Activated CD4-positive, alpha-beta T cell treated with anti-CD3 and anti-CD28 coated beads for 1 hour (primary cell): ENCODE results near the gene MRPL55.
"Not testable (repeated sequence)": the region's sequence is repeated elsewhere in the genome, so short reads cannot be mapped to it uniquely, and the experiment has no call there.

Source experiments
- DNase-seq: peaks from one replicate; pipeline ENCODE4 v3.0.0-alpha.2; 2020

MRPL55 gene

DNA sequence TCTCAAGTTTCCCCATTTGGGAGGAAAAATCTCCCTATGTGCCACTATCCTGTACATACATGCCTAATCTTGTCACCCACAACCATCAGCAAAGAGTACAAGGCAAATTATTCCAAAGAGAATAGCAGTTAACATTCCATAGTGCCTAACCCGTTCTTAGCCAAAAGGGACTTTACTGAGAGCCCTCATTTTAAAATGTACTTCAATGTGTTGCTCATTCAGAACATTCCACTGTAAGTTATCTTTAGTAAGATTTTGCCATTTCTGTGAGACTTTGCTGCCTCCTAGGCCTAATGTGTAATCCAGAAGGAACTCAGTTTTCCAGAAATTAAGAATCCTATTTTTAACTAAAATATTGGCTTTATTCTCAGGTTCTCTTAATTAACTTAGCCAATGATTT, 11.3 kb upstream of the MRPL55 start:
- no peak for DNase-seq

DNA sequence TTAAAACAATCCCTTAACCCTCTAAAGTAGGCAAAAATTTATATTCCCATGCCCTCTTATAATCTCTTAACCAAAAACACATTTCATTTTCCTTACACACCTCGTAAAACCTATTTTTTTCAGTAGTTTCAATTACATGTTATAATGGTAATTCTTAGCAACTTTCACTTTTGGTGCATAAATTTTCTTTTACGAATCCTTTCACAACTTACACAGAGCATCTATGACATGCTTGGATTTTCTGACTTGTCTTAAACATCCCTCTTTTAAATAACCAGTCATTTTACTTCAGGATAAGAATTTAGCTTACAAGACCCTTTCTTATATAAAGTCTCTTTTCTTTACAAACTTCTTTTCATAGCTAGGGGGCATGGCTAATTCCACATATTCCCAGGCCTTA, 8.9 kb upstream of the MRPL55 start:
- no peak for DNase-seq

DNA sequence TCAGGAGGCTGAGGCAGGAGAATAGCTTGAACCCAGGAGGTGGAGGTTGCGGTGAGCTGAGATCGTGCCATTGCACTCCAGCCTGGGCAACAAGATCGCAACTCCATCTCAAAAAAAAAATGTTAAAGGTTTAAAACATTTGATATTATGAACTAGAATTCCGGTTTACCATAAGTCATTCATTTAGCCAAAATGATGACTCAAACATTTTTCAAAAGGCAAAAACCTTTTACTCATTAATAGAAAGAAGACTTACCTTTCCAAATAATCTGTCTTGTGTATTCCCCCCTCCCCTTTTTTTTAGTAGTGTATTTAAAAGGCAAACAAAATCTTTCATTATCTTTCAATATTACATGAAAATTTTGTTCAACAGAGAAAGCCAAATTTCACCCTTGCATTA, 8.2 kb upstream of the MRPL55 start:
- no peak for DNase-seq

DNA sequence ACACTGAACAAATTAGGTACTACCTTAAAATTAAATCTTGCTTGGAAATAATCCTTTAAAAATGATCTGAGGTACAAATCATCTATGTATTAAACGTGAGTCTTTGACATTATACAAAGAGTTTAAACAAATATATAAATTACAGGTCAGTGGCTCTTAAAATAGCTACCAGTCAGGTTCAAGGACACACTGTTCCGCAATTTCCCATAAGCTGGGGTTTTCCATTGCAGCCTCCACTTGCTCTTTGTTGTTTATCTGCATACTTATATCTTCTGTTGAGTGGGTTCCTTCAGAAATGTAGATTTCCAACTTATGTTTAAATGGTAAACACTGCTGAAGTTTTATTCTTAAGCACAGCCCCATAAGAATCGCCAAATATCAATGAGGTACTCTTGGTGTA, 5.7 kb upstream of the MRPL55 start:
- no peak for DNase-seq

DNA sequence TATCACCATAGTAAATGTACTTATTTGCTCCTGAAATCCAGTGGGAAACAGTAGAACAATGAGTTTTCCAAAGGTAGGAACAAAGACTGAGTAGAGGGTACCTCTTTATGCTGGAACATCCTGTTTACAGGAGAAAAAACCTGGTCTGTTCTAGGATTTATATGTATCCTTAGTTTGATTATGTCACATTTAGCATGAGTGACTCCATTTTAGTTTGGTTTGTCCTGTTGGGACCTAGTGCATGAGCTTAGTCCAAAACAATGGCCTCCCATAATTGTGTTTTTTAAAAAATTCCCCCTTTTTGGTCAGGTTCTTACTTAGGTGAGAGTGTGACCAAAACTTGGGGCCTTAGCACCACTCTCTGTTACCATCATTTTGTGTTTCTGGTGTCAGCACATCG, 3.5 kb upstream of the MRPL55 start:
- no peak for DNase-seq

DNA sequence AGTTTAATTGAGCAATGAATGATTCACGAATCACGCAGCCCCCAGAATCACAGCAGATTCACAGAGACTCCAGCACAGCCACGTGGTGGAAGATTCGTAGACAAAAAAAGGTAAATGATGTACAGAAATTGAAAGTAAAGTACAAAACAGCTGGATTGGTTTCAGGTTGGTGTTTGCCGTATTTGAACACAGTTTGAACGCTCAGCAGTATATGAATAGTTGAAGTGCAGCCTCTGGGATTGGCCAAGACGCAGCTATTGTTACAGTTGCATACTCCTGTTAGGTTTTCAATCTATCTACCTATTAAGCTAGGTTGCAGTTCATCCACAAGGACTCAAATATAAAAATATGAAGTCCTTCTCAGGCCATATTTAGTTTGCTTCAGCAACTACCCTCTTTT, 3.1 kb upstream of the MRPL55 start:
- no peak for DNase-seq

DNA sequence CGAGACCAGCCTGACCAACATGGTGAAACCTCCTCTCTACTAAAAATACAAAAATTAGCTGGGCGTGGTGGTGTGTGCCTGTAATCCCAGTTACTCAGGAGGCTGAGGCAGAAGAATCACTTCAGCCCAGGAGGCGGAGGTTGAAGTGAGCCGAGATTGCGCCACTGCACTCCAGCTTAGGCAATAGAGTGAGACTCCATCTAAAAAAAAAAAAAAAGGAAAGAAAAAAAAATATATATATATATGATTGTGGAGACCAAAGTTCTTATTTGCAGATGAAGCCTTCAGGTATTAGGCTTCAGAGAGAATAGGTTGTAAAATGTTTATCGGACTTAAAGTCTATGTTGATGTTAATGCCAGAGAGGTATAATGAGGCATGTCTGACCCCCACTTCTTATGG, 2.2 kb upstream of the MRPL55 start:
- not testable (repeated sequence) for DNase-seq

DNA sequence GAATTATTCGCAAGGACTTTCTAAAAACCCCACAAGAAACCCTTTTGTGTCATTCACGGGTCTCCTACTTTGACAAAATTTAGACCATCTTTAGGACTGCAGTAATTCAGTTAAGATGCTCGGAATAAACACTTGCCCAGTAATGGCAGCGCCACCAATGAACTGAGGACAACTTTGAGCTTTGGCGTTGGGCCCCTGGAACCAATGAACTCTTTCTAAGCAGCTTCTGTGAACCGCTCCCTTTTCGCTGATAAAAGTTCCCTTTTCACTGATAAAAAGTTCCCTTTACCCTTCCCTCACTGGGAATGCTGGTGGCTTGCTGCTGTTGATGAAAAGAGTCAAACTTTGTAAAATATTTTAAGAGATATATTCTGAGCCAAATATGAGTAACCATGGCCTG, 1.5 kb upstream of the MRPL55 start:
- DNase-seq, result no peak

DNA sequence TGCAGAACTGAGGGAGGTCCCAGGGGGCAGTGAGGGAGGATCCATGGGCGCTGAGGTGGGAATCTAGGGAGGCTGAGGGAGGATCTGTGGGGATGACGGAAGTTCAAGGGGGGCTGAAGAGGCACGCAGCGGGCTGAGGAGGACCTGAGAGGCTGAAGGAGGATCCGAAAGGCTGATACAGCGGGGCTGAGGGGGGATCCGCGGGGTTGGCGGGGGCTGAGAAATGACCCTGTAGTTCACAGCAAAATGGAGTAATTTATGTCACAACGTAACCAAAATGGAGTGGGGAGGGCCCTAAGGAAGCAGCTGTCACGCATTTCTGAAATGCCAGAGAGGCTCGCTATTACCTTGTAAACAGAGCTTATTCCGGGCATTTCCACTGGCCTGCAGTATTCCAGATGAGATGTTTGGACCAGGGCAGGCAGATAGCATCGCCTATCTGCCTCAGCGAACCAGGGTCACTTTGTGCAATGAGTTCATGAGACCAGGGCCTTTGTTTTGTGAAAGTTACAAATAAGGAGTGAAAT, 926 bp upstream of the MRPL55 start:
- no peak for DNase-seq

DNA sequence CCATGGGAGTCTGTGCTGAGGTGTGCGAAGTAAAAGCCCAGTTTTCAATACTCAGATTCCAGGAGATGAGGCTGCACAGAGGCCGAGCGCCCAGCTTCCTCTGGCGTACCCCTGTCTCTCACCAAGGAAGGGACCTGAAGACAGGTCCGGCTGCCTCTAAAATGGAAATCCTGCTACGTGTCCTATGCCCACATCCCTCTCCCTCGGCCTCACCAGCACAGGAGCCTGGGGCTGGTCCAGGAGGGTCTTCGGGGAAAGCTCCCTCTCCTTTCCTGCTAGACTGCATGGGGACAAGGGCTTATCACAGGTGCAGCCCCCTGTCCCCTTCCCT, 392 bp downstream of the MRPL55 start:
- no peak for DNase-seq

DNA sequence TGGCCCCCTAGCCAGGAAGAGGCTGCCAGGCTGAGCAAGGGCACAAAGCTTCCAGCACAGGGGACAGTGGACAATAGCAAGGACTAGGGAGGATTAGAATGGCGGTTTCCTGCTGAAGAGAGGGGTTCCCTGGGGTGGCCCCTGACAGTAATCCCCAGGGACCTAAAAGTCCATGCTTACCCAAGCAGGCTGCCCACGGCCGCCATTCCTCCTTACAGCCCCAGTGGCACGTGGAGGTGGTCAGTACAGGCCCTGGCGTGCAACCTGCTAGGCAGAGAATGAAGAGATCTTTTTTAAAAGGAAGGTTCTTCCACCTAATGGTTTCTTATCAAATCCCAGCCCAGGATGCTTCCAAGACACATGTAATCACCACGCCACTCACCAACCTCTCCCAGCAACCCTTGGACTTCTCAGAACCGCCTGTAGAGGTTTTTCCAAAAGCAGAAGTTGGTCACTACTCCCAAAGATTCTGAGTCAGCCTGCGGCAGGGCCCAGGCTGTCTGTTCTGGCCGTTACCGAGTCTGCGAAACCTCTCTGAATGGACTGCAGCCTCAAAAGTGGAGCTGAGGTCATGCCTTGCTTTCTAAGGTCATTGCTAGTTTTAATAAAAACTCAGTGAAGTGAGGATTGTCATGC, 926 bp downstream of the MRPL55 start:
- DNase-seq, result no peak

DNA sequence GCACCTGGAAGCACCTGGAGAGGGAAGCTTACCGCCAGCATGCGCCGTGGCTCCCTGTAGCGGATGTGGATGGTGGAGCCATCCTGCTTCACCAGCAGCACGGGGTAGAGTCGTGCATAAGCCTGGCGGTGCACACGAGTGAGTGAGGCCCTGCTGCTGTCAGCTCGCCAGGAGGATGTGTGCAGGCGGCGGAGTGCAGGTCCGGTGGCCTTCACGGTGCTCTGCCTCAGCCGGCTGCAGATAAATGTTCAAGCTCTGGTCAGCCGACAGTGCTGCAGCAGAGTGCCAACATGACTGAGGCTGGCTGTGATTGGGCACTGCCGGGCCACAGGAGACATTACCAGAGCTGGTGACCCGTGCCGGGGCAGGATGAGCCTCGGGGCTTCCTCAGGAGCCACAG, 1.5 kb downstream of the MRPL55 start:
- DNase-seq, result no peak

DNA sequence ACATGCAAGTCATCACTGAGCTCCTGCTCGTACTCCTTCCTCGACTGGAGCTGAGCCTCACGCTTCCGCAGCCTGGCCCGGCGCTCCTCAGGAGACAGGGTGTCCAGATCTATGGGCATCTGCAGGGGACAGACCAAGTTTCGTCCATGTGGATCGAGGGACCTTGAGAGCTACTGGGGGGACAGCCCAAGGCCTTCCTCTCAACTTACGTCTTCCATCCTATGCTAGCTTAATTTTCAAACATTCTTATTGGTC, 2.4 kb downstream of the MRPL55 start:
- DNase-seq, result no peak

DNA sequence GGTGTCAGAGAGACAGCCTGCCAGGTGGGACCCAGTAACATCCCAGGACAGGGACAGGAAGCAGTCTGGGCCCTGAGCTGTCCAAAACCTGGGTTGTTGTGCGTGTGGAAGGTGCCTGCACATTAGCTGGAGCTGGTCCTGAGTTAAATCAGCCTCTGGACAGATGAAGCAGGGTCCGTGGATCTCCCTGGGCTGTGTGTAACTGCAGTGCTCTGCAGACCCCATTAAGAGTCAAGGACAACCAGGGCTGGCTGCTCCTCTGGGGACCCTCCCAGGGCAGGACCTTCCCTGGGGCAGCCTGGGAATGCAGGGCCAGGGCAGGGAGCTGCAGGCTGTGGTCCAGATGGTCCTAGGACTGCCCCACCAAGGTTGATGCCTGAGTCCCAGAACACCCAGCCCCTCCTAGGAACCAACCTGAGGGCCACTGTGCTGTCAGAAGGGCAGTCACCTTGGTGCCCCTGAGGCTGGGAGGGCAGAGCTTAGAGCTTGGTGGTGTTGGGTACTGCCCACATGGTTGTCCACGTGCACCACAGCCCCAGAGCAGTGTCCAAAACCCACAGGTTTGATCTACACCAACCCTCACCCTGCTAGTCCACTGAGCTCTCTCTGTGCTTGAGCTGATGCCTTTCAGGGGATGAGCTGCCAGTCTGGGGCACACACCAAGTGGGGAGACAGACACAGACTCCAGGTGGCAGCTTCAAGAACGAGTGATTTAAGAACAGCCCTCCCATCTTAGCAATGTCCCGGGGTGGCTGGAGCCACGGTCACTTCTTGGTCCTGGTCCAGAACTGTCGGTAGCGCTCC, 2.9 kb downstream of the MRPL55 start:
- no peak for DNase-seq

DNA sequence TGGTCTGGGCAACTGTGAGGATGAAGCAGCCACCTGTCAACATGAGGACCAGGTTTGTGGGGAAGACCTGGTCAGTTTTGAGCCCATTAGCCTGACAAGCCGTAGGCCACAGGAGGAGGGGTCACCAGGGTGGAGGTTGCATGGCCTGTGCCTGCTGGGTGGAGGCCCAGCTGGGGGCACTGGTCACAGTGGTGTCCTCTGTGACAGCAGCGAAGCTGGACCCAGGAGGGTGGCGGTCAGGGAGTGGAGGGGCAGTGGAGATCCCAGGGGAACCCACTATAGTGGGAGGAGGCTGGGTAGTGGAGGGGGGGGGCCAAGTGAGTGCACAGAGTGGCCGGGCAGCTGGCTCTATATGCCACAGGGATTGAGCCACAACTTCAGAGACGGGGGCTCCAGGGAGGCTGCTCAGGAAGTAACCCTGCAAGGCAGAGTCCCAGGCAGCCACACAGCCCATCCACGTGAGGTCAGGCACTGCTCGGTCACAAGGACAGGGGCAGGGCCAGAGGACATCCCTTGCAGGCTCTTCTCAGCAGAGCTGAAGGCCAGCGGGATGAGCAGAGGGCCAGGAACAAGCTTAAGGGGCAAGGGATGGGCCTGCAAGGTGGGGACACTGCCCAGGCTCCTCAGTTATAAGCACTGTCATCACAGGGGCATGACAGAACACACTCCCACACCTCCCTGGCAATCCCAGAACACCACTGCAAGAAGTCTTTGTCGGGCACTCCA, 3.7 kb downstream of the MRPL55 start:
- DNase-seq, result no peak

DNA sequence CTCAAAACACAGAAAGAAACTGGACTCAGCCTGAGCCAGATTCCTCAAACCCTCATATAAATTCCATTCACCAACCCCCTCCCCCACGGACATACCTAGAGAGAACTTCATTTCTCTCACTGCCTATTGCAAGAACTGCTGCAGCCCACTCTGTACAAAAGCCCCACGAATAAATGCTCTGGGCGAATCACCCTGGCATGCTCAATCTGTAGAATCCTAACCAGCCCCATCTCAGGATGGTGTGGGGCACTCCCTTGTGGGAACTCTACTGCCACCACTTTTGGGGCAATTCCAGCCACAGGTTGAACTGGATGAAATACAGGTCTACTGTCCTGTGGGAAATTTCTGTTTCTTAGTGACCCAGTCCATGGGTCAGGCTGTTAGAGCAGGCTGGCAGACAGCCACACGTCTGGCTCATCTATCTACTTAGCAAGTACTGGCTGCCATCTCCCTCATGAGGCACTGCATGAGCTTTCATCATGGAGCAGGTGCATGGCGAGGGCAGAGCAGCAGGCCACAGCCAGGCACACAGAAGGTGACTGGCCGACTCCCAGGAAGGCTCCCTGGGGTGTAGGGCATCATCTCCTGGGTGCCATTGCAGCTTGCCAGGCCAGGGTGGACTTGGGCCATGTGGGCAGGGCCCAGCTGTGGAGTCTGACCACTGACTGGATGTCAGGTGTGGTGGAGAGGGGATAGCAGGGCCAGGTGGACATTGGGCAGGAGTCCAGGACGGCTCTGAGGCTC, 4.4 kb downstream of the MRPL55 start:
- no peak for DNase-seq

DNA sequence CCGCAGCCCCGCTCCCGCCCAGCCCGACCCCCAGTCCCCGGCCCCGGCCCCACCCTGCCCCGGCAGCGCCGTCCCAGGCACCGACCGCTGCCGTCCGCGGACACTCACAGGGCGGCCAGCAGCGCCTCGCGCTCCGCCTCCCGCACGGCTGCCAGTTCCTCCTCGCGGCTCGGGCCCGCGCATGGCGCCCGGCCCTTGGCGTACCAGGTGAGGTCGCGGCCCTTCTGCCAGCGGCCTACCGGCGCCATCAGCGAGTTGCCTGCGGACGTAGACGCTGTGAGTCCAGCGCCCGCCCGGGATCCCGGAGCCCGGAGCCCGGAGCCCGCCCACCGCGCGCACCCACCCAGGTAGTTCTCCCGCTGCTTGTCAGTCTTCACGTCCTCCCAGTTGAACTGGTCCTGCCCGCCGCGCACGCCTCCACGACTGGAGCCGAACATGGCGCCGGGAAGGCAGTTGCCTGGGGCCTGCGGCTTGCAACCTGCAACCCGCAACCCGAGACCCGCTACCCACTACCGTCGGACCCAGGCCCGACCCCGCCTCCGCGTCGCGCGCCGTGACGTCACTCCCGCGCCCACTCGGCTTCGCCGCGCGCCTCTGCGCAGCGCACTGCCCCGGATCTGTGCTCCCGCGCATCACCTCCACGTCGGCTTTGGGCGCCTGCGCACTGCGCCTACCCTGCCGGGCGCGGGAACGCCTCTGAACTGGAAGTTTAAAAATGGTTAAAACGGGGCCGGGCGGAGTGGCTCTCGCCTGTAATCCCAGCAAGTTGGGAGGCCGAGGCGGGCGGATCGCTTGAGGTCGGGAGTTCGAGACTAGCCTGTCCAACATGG, 6.1 kb downstream of the MRPL55 start, which contains the start of gene C1orf35:
Gene C1orf35 (minus strand): TSS at position 535 of the 830 bp plus-strand sequence. CDS start 98 bp downstream, at position 437.
- peak; percentile 90 for DNase-seq

DNA sequence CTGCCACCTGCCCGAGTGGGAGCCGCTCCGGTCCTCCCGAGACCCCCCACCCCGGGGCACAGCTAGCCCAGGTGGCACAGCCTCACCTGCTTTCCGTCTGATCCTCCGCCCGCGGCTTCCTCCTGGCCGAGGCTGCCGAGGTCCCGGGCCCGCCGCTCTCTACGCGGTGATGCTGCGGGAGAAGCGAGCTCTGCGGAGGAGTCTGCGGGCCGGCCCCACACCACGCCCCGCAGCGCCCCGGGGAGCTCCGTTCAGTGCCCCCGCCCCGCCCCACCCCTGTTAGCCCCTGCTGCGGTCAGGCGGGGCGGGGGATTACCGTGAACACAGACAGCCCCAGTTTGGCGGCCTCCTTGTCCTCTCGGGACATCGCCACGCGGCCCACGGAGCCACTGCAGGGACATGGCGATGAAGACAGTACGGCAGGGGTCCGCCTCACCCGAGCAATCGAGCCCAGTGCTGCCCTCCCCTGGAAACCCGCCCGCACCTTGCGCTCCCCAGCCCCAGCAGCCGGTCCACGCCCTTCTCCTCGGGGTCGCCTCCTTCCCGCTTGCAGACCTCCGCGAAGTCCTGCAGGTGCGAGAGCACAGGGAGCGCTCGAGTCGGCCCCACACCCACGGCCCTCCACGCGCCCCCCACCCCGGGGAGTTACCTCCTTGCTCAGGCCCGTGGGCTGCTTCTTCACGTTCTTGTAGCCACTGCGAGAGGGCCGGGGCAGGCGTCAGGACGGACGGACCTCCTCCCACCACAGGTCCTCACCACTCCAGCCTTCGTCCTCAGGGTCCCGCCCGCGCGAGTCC, 6.9 kb downstream of the MRPL55 start:
- DNase-seq, result no peak

DNA sequence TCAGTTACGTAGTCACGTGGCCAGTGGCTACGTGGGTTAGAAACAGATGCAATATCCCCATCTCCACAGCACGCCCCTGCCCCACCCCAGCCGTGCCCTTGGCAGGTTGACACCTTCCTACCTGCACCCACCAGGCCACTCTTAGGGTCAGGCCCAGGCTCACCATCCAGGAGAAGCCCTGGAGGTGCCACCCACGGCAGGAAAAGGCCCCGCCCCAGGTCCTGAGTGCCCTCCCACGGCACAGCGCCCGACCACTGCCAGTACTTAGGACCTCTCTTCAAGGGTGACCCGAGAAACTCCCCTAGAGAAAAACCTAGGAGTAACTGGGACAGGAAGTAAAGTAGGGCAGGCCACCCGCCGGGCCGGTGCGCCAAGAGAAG, 7.5 kb downstream of the MRPL55 start:
- no peak for DNase-seq

DNA sequence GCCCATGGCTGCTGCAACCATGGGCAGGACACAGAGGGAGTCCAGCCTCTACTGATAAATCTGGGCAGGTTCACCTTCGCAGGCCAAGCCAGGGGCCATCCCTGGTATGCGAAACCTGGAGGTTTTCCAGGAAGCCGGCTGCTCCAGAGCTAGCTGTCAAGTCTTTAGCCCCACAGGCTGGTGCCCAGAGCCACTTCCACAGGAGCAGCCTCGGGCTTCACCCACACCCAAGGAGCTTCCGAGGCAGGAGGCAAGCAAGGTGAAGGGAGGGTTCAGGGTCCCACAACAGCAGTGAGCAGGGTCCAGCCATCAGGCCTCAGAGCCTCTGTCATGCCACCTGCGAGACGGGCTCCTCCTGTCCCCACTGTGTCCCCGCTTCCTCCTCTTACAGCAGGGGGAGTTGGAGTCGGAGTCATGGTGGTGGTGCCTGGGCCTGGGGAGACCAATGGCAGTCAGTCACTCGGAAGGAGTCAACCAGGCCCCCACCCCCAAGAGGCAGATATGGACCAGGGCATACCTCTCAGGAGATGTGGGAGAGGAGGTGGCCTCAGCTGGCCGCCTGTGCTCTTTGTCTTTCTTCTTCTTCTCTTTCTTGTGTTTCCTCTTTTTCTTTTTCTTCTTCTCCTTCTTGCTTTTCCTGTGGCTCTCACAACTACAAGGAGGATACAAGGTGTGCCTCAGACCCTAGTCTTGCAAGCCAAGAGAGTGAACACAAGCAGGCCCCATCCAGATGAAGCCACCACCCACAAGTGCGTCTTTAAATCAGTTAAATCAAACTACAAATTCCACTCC, 8.1 kb downstream of the MRPL55 start:
- no peak for DNase-seq

DNA sequence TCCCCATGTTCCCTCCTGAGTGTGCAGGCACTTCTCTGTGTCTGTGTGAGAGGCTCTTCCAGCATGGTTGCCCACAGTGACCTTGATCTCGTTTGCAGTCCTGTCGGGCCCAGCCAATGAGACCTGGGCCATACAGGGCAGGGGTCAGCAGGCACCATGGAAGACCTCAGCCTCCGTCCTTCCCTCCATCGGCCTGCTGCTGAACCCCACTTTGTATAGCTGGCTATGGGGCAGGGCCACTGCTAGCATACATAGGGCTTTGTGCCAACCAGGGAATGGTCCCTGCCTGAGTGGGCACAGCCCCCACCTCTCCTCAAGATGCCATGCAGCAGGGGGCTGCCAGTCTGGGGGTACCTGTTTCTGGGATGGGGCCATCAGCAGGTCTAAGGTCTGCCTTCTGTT, 9.8 kb downstream of the MRPL55 start:
- DNase-seq, result no peak
